ENCODE data around the gene SIRT5.
A peak's percentile ranks its signal among the peaks of the same experiment; 100 is the strongest.

Gene SIRT5

GRCh38 chr6:13649393-13649792 lies 75.0 kb downstream of the SIRT5 start:
- no peak overlapping the region for H3K4me3 ChIP-seq (replicated peaks in 1 of 2; ENCODE audit: low read depth in 2 of 2, low read length in 2 of 2)
- no peak for TF ChIP-seq CTCF (IDR thresholded peaks at IDR 0.05; ENCODE audit: low read depth, low read length)
- no peak for DNase-seq (ENCODE audit: low read depth in 2 of 2)

GRCh38 chr6:13653296-13653695 lies 78.9 kb downstream of the SIRT5 start:
- no peak overlapping the region for H3K4me3 ChIP-seq (replicated peaks in 1 of 2; ENCODE audit: low read depth in 2 of 2, low read length in 2 of 2)
- peak in 1 of 2 donors; percentile 60 for DNase-seq (ENCODE audit: low read depth in 2 of 2)
- no peak for TF ChIP-seq CTCF (IDR thresholded peaks at IDR 0.05; ENCODE audit: low read depth, low read length)

GRCh38 chr6:13654496-13654895 lies 80.1 kb downstream of the SIRT5 start:
- no peak for TF ChIP-seq CTCF (IDR thresholded peaks at IDR 0.05; ENCODE audit: low read depth, low read length)
- no peak for DNase-seq (ENCODE audit: low read depth in 2 of 2)
- H3K4me3 ChIP-seq (replicated peaks in 1 of 2; ENCODE audit: low read depth in 2 of 2, low read length in 2 of 2), result no peak overlapping the region

- DNase-seq (ENCODE audit: low read depth in 2 of 2), result no peak
- no peak for TF ChIP-seq CTCF (IDR thresholded peaks at IDR 0.05; ENCODE audit: low read depth, low read length)
- H3K4me3 ChIP-seq (replicated peaks in 1 of 2; ENCODE audit: low read depth in 2 of 2, low read length in 2 of 2), result no peak overlapping the region
These were observed 81.3 kb downstream of the SIRT5 start for GRCh38 chr6:13655700-13656099.

- no peak for TF ChIP-seq CTCF (IDR thresholded peaks at IDR 0.05; ENCODE audit: low read depth, low read length)
These were observed 85.9 kb downstream of the SIRT5 start for GRCh38 chr6:13660273-13660672.

GRCh38 chr6:13660893-13661292 lies 86.5 kb downstream of the SIRT5 start:
- no peak for TF ChIP-seq CTCF (IDR thresholded peaks at IDR 0.05; ENCODE audit: low read depth, low read length)
- H3K4me3 ChIP-seq (replicated peaks in 1 of 2; ENCODE audit: low read depth in 2 of 2, low read length in 2 of 2), result no peak overlapping the region
- DNase-seq (ENCODE audit: low read depth in 2 of 2), result no peak

More at GRCh38 chr6:13660273-13660672, 85.9 kb downstream of the SIRT5 start:
- no peak overlapping the region for H3K4me3 ChIP-seq (replicated peaks in 1 of 2; ENCODE audit: low read depth in 2 of 2, low read length in 2 of 2)
- no peak for DNase-seq (ENCODE audit: low read depth in 2 of 2)

- DNase-seq (ENCODE audit: low read depth in 2 of 2), result no peak
- no peak for TF ChIP-seq CTCF (IDR thresholded peaks at IDR 0.05; ENCODE audit: low read depth, low read length)
- no peak overlapping the region for H3K4me3 ChIP-seq (replicated peaks in 1 of 2; ENCODE audit: low read depth in 2 of 2, low read length in 2 of 2)
These were observed 87.2 kb downstream of the SIRT5 start for GRCh38 chr6:13661647-13662046.

Measured in cardiac fibroblast (primary cell).